GM12891 (cell line): ENCODE measurements around the gene COL25A1.

Experiments used
- DNase-seq: peaks from one replicate; pipeline ENCODE4 v3.0.0; 2011; ENCODE audit warnings: low spot score; ENCODE audit not compliant: insufficient read length
- FAIRE-seq: peaks from 2 replicates; lab custom pipeline; 2011; peaks lifted over from hg19 to GRCh38; lab: Jason Lieb, UNC
- PAX5 ChIP-seq: IDR thresholded peaks from 2 replicates; pipeline ENCODE4 v1.6.1; 2011; ENCODE audit warnings: low read length, moderate library complexity, mild to moderate bottlenecking; ENCODE audit not compliant: insufficient read depth, severe bottlenecking
- POLR2A ChIP-seq: IDR thresholded peaks from 2 replicates; pipeline ENCODE4 v1.6.1; 2011; ENCODE audit warnings: low read depth, low read length, control low read depth
- POLR2AphosphoS5 ChIP-seq: IDR thresholded peaks from 2 replicates; pipeline ENCODE4 v1.6.1; 2011; ENCODE audit warnings: low read depth, low read length, control low read depth
- POU2F2 ChIP-seq: IDR thresholded peaks from 2 replicates; pipeline ENCODE4 v1.6.1; 2011; ENCODE audit warnings: low read depth, mild to moderate bottlenecking, control low read depth, low read length, moderate library complexity
- SPI1 ChIP-seq: IDR thresholded peaks from 2 replicates; pipeline ENCODE4 v1.6.1; 2011; ENCODE audit warnings: low read depth, low read length, control low read depth
- TAF1 ChIP-seq: IDR thresholded peaks from 2 replicates; pipeline ENCODE4 v1.6.1; 2011; ENCODE audit warnings: low read depth, low read length, control low read depth

COL25A1 gene

DNA sequence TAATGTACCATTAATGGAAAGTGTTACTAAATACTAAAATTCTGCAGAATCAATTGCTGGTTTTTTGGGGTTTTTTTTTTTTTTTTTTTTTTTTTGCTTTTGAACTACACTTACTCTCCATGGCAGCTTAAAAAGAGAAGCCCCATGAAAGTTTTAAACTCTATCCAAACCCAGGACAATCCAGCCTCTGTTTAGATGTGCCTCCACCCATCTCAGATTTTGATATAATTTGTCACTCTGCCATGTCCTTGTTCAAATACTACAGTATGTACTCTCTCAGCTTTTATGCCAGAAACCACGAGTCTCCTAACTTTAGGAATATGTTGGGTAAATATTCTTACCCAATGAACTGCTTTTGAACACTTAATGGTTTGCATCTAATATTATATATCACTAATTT is 84.2 kb downstream of the COL25A1 start:
- no peak for FAIRE-seq
- no peak for TF ChIP-seq POLR2AphosphoS5
- no peak for TF ChIP-seq SPI1
- DNase-seq, result no peak

GRCh38 chr4:109216085-109216696 is 86.3 kb downstream of the COL25A1 start:
- no peak for TF ChIP-seq TAF1
- TF ChIP-seq POU2F2, result no peak
- TF ChIP-seq POLR2AphosphoS5, result no peak
- TF ChIP-seq PAX5, result no peak
- TF ChIP-seq POLR2A, result no peak
- TF ChIP-seq SPI1, result no peak
- FAIRE-seq (no peak), DNase-seq (no peak)

DNA sequence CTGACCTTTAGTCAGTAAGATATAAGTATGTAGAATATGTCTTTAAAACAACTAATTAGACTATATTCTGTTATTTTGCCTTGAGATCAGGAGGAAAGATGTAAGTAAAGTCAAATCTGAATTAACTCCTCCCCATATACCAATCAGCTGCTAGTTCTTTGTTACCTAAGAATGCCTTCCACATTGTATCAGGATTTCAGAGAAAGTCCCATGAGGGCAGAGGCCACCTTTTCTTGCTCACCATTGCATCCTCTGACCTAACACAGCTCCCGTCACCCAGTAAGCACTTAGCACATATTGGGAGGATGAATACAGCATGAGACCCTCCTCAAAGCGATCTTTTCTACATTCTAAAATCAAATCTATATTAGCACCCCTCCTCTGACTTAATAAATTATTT is 87.0 kb downstream of the COL25A1 start:
- FAIRE-seq, result no peak
- TF ChIP-seq POU2F2, result no peak
- no peak for TF ChIP-seq TAF1
- no peak for TF ChIP-seq PAX5
- no peak for TF ChIP-seq SPI1
- TF ChIP-seq POLR2A, result no peak
- DNase-seq, result no peak

DNA sequence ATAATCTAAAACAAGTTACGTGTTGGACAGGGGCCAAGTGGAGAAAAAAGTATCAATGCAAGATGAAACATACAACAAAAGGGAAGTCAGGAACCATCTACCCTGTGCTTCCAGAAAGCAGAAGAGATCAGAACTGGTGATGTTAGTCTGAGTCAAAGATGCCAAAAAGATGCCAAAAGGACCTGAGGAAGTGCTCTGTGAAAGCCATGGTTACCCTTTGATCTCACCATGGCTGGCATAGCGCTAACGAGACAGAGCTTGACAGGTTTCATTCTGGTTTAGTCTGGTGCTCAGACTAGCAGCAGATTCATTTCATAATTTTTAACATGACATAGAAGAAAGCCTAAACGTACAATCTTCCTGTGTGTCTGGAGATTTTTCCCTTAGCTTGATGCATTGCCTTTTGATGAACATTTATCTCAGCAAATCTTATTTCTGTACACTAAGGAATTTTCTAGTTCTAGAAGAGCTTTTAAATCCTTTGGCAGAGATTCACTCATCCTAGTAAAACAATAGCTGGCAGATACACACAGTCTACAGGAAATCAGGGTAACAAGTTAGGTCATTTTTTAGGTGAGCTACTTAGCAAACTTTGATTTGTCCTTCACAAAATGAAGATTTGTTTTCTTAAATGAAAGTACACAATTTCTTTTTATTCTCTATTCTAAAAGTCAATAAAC is 87.7 kb downstream of the COL25A1 start:
- no peak for DNase-seq
- TF ChIP-seq PAX5, result no peak
- FAIRE-seq, result no peak

- TF ChIP-seq POLR2AphosphoS5, result no peak
- no peak for TF ChIP-seq POLR2A
- no peak for TF ChIP-seq SPI1
- no peak for TF ChIP-seq TAF1
- TF ChIP-seq PAX5, result no peak
- no peak for TF ChIP-seq POU2F2
- FAIRE-seq, result no peak
- DNase-seq, result no peak
These were observed 89.4 kb downstream of the COL25A1 start for GRCh38 chr4:109213056-109213455.

DNA sequence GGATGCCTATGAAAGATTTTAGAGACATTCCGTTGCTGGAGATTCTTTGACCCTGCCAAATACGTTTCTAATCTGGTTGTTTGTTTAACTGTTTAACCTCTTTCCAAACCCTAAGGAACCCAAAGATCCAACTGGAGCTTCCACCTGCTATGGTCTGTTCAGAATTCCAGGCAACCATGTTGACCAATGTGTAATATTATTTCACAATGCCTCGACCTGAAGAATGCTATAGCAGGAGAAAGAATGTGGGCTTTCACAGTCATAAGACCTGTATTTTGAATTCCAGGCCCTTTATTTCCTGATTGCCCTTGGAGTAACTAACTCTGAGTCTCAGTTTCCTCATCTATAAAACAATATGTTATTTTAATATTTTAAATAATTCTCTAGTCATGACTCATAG is 90.8 kb downstream of the COL25A1 start:
- FAIRE-seq, result no peak
- TF ChIP-seq POLR2AphosphoS5 (no peak), PAX5 (no peak), SPI1 (no peak), TAF1 (no peak), POU2F2 (no peak), POLR2A (no peak)
- DNase-seq, result no peak

DNA sequence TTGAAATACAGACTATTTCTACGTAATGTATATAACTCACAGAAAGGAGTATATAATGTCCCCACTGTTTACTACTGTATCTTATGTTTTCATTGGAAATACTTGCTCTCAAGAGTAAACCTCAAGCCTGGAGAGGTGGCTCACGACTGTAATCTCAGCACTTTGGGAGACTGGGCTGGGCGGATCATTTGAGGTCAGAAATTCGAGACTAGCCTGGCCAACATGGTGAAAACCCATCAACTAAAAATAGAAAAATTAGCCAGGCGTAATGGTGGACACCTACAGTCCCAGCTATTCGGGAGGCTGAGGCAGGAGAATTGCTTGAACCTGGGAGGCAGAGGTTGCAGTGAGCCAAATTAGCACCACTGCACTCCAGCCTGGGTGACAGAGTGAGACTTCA is 92.8 kb downstream of the COL25A1 start:
- no peak for DNase-seq
- no peak for FAIRE-seq
- TF ChIP-seq TAF1 (no peak), PAX5 (no peak), SPI1 (no peak), POLR2A (no peak), POLR2AphosphoS5 (no peak), POU2F2 (no peak)

DNA sequence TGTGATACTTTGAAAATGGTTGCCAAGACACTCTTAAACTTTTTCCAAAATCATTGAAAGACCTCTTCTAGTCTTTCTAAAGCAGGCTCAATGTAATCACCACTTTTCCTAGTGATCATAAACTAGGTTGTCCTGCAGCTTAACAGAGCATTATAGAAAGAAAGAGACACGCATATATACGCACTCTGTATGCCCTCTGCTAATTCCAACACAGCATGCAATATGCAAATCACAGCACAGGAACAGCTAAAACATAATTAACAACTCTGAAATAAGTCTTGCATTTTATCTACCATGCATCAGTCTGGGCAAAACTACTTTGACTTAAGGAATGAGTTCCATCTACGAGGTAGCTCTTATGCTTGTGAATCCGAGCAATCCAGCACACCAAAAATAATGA is 94.6 kb downstream of the COL25A1 start:
- DNase-seq, result no peak
- no peak for TF ChIP-seq TAF1
- TF ChIP-seq SPI1, result no peak
- TF ChIP-seq POLR2AphosphoS5, result no peak
- no peak for TF ChIP-seq POU2F2
- TF ChIP-seq PAX5, result no peak
- no peak for TF ChIP-seq POLR2A
- no peak for FAIRE-seq

- DNase-seq (no peak), FAIRE-seq (peak; percentile 9)
- TF ChIP-seq TAF1 (no peak), SPI1 (no peak), POLR2AphosphoS5 (no peak), POU2F2 (no peak)
These were observed 95.4 kb downstream of the COL25A1 start for GRCh38 chr4:109207061-109207460.

- no peak for DNase-seq
These were observed 95.8 kb downstream of the COL25A1 start for GRCh38 chr4:109206620-109207019.

DNA sequence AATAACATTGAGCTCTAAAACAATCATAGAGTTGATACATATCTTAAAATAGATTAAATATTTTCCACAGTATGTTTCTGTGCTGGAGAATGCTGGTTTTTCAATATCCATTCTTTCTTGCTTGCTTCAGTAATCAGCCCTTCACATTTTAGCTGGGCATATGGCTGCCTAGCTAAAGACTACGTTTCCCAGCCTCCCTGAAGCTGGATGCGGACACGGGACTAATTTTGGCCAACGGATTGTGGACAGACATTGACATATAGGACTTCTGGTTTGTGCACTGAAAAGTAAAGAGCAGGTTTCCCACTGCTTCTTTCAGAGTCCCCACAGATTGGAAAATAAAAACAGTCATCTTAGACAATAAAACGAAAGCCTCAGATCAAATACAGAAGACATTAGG is 97.3 kb downstream of the COL25A1 start:
- FAIRE-seq (no peak), DNase-seq (no peak)
- TF ChIP-seq POU2F2 (no peak), PAX5 (no peak), TAF1 (no peak), POLR2AphosphoS5 (no peak), SPI1 (no peak), POLR2A (no peak)

More at GRCh38 chr4:109206620-109207019, 95.8 kb downstream of the COL25A1 start:
- FAIRE-seq, result no peak
- TF ChIP-seq POLR2A, result no peak
- TF ChIP-seq PAX5, result no peak
- TF ChIP-seq TAF1, result no peak
- TF ChIP-seq POU2F2, result no peak
- no peak for TF ChIP-seq POLR2AphosphoS5
- no peak for TF ChIP-seq SPI1

GRCh38 chr4:109199585-109199984 is 102.9 kb downstream of the COL25A1 start:
- no peak for FAIRE-seq
- no peak for TF ChIP-seq PAX5
- no peak for TF ChIP-seq TAF1
- TF ChIP-seq SPI1, result no peak
- no peak for TF ChIP-seq POLR2A
- TF ChIP-seq POU2F2, result no peak
- no peak for TF ChIP-seq POLR2AphosphoS5
- no peak for DNase-seq
